Measurements from ENCODE around the gene PTGES3L. TPM values are rescaled to one million over a fixed set of nuclear protein-coding genes. Genes with fewer than 3 reads are reported as not detected.

The PTGES3L gene
- total and polyA plus RNA-seq, 2 of the 13 experiments (the other 11 are each of a cell fraction or from before 2014, with no cell fraction given), result 1.2 to 2.9 TPM

DNA sequence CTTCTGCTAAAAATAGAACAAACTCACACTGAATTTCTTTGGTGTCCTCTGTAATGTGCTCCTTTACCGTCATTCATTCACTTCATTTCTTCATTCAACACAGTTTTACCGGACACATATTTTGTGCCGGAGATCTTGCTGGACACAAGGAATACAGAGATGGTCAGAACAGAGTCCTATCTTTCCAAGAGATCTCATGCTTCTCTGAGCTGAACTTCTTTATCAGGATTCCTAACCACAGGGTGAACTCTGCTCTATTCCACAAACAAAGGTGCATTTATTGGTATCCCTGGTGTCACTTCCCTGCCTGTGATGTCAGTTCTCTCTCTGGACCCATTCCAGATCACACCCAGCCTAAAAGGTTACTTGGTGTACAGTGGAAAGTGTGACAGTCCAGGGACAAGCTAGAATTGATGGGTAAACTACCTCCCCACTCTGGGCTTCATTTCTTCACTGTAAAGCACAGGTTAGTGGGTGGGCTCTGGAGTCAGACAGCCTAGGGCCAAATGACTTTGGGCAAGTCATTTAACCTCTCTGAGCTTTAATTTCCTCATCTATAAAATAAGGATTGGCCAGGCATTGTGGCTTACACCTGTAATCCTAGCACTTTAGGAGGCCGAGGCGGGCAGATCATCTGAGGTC, 30.9 kb upstream of the PTGES3L start (continued):
- TF ChIP-seq ZNF691 (CRISPR knock-in tag; IDR thresholded peaks at IDR 0.05; ENCODE audit: borderline replicate concordance, low read depth), result no peak
- no peak; the same call in 1 of the 2 replicates for TF ChIP-seq NR2C2 (CRISPR knock-in tag; IDR thresholded peaks at IDR 0.05; ENCODE audit: borderline replicate concordance)
- no peak for TF ChIP-seq ZSCAN21 (CRISPR knock-in tag; IDR thresholded peaks at IDR 0.05; ENCODE audit: borderline replicate concordance)
- TF ChIP-seq GABPB1 (CRISPR knock-in tag; IDR thresholded peaks at IDR 0.05), result peak; percentile 17; the same call in 1 of the 2 replicates
- TF ChIP-seq ZNF124 (CRISPR knock-in tag; IDR thresholded peaks at IDR 0.05), result peak; percentile 56; the same call in 1 of the 2 replicates
- TF ChIP-seq ZNF773 (CRISPR knock-in tag; IDR thresholded peaks at IDR 0.05; ENCODE audit: borderline replicate concordance), result no peak
- peak; percentile 64 for TF ChIP-seq ZBTB43 (CRISPR knock-in tag; conservative IDR thresholded peaks at IDR 0.05)
- no peak; the same call in 1 of the 2 replicates for TF ChIP-seq CCDC6 (CRISPR knock-in tag; IDR thresholded peaks at IDR 0.05)
- peak; percentile 81; the same call in 1 of the 2 replicates for TF ChIP-seq ZNF792 (CRISPR knock-in tag; IDR thresholded peaks at IDR 0.05)
- TF ChIP-seq ZNF33A (CRISPR knock-in tag; IDR thresholded peaks at IDR 0.05; ENCODE audit: borderline replicate concordance), result peak; percentile 84; the same call in 1 of the 2 replicates
- peak; percentile 80; the same call in 1 of the 2 replicates for TF ChIP-seq ZNF772 (CRISPR knock-in tag; IDR thresholded peaks at IDR 0.05)
- TF ChIP-seq FOXK1 (CRISPR knock-in tag; IDR thresholded peaks at IDR 0.05; ENCODE audit: borderline replicate concordance, low read depth), result peak; percentile 65; the same call in 1 of the 2 replicates
- TF ChIP-seq, protein P1, sequence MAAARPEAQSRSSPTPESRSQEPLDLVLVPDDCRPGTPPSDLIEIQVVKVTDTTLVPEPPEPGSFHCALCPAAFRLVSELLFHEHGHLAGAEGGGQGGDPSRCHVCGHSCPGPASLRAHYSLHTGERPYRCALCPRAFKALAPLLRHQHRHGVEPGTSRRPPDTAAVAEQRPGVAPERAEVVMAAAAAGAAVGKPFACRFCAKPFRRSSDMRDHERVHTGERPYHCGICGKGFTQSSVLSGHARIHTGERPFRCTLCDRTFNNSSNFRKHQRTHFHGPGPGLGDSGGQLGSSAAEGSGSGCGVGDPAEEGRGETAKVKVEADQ (CRISPR knock-in tag; IDR thresholded peaks at IDR 0.05; ENCODE audit: borderline replicate concordance), result no peak
- TF ChIP-seq FLYWCH1 (CRISPR knock-in tag; IDR thresholded peaks at IDR 0.05), result no peak
- TF ChIP-seq, protein P2, sequence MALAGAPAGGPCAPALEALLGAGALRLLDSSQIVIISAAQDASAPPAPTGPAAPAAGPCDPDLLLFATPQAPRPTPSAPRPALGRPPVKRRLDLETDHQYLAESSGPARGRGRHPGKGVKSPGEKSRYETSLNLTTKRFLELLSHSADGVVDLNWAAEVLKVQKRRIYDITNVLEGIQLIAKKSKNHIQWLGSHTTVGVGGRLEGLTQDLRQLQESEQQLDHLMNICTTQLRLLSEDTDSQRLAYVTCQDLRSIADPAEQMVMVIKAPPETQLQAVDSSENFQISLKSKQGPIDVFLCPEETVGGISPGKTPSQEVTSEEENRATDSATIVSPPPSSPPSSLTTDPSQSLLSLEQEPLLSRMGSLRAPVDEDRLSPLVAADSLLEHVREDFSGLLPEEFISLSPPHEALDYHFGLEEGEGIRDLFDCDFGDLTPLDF (CRISPR knock-in tag; IDR thresholded peaks at IDR 0.05), result no peak
- no peak for TF ChIP-seq THAP8 (CRISPR knock-in tag; IDR thresholded peaks at IDR 0.05; ENCODE audit: borderline replicate concordance)
- no peak for TF ChIP-seq ZNF484 (CRISPR knock-in tag; IDR thresholded peaks at IDR 0.05; ENCODE audit: borderline replicate concordance, low read depth)
- TF ChIP-seq, protein P3, sequence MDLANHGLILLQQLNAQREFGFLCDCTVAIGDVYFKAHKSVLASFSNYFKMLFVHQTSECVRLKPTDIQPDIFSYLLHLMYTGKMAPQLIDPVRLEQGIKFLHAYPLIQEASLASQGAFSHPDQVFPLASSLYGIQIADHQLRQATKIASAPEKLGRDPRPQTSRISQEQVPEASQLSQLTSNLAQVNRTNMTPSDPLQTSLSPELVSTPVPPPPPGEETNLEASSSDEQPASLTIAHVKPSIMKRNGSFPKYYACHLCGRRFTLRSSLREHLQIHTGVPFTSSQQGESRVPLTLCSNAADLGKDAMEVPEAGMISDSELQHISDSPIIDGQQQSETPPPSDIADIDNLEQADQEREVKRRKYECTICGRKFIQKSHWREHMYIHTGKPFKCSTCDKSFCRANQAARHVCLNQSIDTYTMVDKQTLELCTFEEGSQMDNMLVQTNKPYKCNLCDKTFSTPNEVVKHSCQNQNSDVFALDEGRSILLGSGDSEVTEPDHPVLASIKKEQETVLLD (CRISPR knock-in tag; IDR thresholded peaks at IDR 0.05; ENCODE audit: low read depth), result no peak
- no peak for TF ChIP-seq ZNF34 (CRISPR knock-in tag; IDR thresholded peaks at IDR 0.05; ENCODE audit: borderline replicate concordance)
- TF ChIP-seq, protein P4, sequence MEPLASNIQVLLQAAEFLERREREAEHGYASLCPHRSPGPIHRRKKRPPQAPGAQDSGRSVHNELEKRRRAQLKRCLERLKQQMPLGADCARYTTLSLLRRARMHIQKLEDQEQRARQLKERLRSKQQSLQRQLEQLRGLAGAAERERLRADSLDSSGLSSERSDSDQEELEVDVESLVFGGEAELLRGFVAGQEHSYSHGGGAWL (CRISPR knock-in tag; IDR thresholded peaks at IDR 0.05), result no peak
- TF ChIP-seq FOXO1 (CRISPR knock-in tag; IDR thresholded peaks at IDR 0.05), result no peak; the same call in 1 of the 2 replicates

Data from HepG2 (cell line).